Liver (tissue), 9 donors: ENCODE results near the gene TSGA10IP. TPM values are rescaled to one million over a fixed set of nuclear protein-coding genes. Genes with fewer than 3 reads are reported as not detected.

Experiments used
- DNase-seq: peaks from one replicate; pipeline ENCODE4 v3.0.0-alpha.2; 2017; ENCODE audit warnings: low spot score
- H3K27ac ChIP-seq, 2 donors: one replicate each; pipeline ENCODE4 v1.7.0; 2013; ENCODE audit warnings: inconsistent platforms in 2 of 2, low read length in 2 of 2, control low read depth in 1 of 2, low read depth in 1 of 2, mild to moderate bottlenecking in 1 of 2
- H3K27me3 ChIP-seq, 4 donors: one replicate each; pipeline versions ENCODE4 v1.6.1 to v1.7.0; 2013; ENCODE audit warnings: low read length in 3 of 4, inconsistent platforms in 1 of 4, mild to moderate bottlenecking in 1 of 4, moderate library complexity in 1 of 4; ENCODE audit not compliant: control insufficient read depth in 4 of 4, insufficient read depth in 4 of 4
- H3K36me3 ChIP-seq, 4 donors: one replicate each; pipeline versions ENCODE4 v1.6.1 to v1.7.0; 2013; ENCODE audit warnings: low read length in 3 of 4, mild to moderate bottlenecking in 3 of 4, low read depth in 1 of 4, moderate library complexity in 1 of 4; ENCODE audit not compliant: control insufficient read depth in 4 of 4, insufficient read depth in 3 of 4
- H3K4me1 ChIP-seq, 4 donors: one replicate each; pipeline versions ENCODE4 v1.6.1 to v1.7.0; 2013; ENCODE audit warnings: low read length in 3 of 4, mild to moderate bottlenecking in 3 of 4, moderate library complexity in 1 of 4; ENCODE audit not compliant: control insufficient read depth in 4 of 4, insufficient read depth in 4 of 4
- H3K4me3 ChIP-seq, 3 donors: one replicate each; pipeline versions ENCODE4 v1.6.1 to v1.7.0; 2013; ENCODE audit warnings: low read length in 3 of 3, control low read depth in 1 of 3, low read depth in 1 of 3, mild to moderate bottlenecking in 1 of 3
- H3K9ac ChIP-seq, 2 donors: one replicate each; pipeline ENCODE4 v1.7.0; 2013; ENCODE audit warnings: low read length in 2 of 2, mild to moderate bottlenecking in 2 of 2, moderate library complexity in 2 of 2, control low read depth in 1 of 2, low read depth in 1 of 2
- H3K9me3 ChIP-seq, 4 donors: one replicate each; pipeline versions ENCODE4 v1.6.1 to v1.7.0; 2013; ENCODE audit warnings: low read length in 3 of 4; ENCODE audit not compliant: control insufficient read depth in 4 of 4
- EGR1 ChIP-seq, 2 donors: IDR thresholded peaks; 2 replicates each; pipeline ENCODE4 v1.6.1; 2016 to 2018; ENCODE audit warnings: antibody characterized with exemption in 2 of 2, low read depth in 2 of 2
- FOXA1 ChIP-seq: IDR thresholded peaks from 2 replicates; pipeline ENCODE4 v1.6.1; 2016; ENCODE audit warnings: antibody characterized with exemption
- FOXA2 ChIP-seq: IDR thresholded peaks from 2 replicates; pipeline ENCODE4 v1.6.1; 2016; ENCODE audit warnings: antibody characterized with exemption
- GABPA ChIP-seq, 2 donors: IDR thresholded peaks in 1 of 2; conservative IDR thresholded peaks in 1 of 2; 2 replicates each; pipeline ENCODE4 v1.6.1; 2016; ENCODE audit warnings: antibody characterized with exemption in 2 of 2, mild to moderate bottlenecking in 1 of 2, moderate library complexity in 1 of 2
- HNF4G ChIP-seq: IDR thresholded peaks from 2 replicates; pipeline ENCODE4 v1.6.1; 2016; ENCODE audit warnings: antibody characterized with exemption
- NR2F2 ChIP-seq: IDR thresholded peaks from 2 replicates; pipeline ENCODE4 v1.6.1; 2016; ENCODE audit warnings: antibody characterized with exemption
- RAD21 ChIP-seq, 2 donors: IDR thresholded peaks; 2 replicates each; pipeline ENCODE4 v1.6.1; 2016; ENCODE audit warnings: antibody characterized with exemption in 2 of 2, mild to moderate bottlenecking in 2 of 2
- SP1 ChIP-seq: IDR thresholded peaks from 2 replicates; pipeline ENCODE4 v1.6.1; 2018; ENCODE audit warnings: antibody characterized with exemption, mild to moderate bottlenecking
- TAF1 ChIP-seq: conservative IDR thresholded peaks from 2 replicates; pipeline ENCODE4 v1.6.1; 2016; ENCODE audit warnings: antibody characterized with exemption, mild to moderate bottlenecking
- YY1 ChIP-seq: IDR thresholded peaks from 2 replicates; pipeline ENCODE4 v1.6.1; 2016; ENCODE audit warnings: antibody characterized with exemption, mild to moderate bottlenecking
- WGBS: extraction: QIAGEN DNeasy Blood & Tissue Kit; methylation state at CpG from one replicate; pipeline ENCODE4 v1.1.7; 2013; 5-methylcytosine and 5-hydroxymethylcytosine counted together
- polyA plus RNA-seq, 2 donors: library from polyadenylated mRNA; stranded (reverse) in 1 of 2; unstranded in 1 of 2; fragments of 200-250 nt in 1 of 2; fragments of >200 nt in 1 of 2; fragmentation: Nextera tagmentation in 1 of 2; extraction: Ambion mirVana in 1 of 2; gene quantifications; one replicate each; pipeline versions ENCODE4 v1.2.1 to v1.2.3, GENCODE V29; 2013 to 2015
- total RNA-seq, 2 donors: library from RNA; depleted of rRNA; stranded (reverse); fragments of >200 nt; gene quantifications; one replicate each; pipeline ENCODE4 v1.2.3, GENCODE V29; 2014
- TF ChIP-seq, protein P1 (sequence below): IDR thresholded peaks from 2 replicates; pipeline ENCODE4 v1.6.1; 2016; ENCODE audit warnings: antibody characterized with exemption
- TF ChIP-seq, protein P2 (sequence below): IDR thresholded peaks from 2 replicates; pipeline ENCODE4 v1.6.1; 2016; ENCODE audit warnings: antibody characterized with exemption
- TF ChIP-seq, protein P3 (sequence below): IDR thresholded peaks from 2 replicates; pipeline ENCODE4 v1.6.1; 2016; ENCODE audit warnings: antibody characterized with exemption, mild to moderate bottlenecking
- TF ChIP-seq, protein P4 (sequence below): IDR thresholded peaks from 2 replicates; pipeline ENCODE4 v1.6.1; 2016; ENCODE audit warnings: antibody characterized with exemption
- TF ChIP-seq, protein P5 (sequence below): fragments of 150-350 bp; IDR thresholded peaks from 2 replicates; pipeline ENCODE4 v1.5.1; 2017; ENCODE audit warnings: improper control_type of control experiment, low read depth, low read length; ENCODE audit not compliant: missing input control
- donor health status: healthy.
- donor health status: healthy.
- donor health status: healthy.
- donor health status: healthy.
- donor health status: healthy.

TSGA10IP gene
- total and polyA plus RNA-seq, 4 donors: 0.02 TPM; not detected in 3

DNA sequence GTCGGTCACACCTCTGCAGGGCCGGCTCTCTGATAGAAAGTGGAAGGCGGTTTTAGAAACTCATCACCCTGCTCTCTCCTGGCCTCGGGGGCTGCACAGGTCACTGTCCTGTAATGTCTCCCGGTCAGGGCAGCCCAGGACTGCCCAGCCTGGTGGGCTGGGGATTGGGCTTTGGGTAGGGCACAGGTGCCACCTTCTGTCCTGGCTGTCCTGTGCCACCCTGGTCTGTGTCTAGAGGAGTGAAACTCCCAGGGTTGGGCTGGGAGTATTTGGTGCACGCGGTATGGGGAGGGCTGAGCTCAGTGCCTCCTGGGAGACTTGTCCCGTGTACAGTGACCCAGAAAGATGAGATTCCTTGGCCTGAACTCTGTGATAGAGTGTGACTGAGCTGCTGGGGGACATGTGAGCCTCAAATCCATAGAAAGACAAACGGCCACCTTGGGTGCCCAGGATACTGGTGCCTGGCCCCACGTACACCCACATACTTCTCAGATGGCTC is 34.0 kb downstream of the TSGA10IP start:
- TF ChIP-seq FOXA1 (no peak), YY1 (no peak), NR2F2 (no peak), EGR1 (IDR thresholded peaks at IDR 0.05; ENCODE audit: low read depth in 2 of 2) (no peak), SP1 (no peak), TAF1 (no peak), GABPA (IDR thresholded peaks at IDR 0.05 in 1 of 2, conservative IDR thresholded peaks at IDR 0.05 in 1 of 2) (no peak)
- TF ChIP-seq, protein P1, sequence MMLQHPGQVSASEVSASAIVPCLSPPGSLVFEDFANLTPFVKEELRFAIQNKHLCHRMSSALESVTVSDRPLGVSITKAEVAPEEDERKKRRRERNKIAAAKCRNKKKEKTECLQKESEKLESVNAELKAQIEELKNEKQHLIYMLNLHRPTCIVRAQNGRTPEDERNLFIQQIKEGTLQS: no peak
- TF ChIP-seq, protein P2, sequence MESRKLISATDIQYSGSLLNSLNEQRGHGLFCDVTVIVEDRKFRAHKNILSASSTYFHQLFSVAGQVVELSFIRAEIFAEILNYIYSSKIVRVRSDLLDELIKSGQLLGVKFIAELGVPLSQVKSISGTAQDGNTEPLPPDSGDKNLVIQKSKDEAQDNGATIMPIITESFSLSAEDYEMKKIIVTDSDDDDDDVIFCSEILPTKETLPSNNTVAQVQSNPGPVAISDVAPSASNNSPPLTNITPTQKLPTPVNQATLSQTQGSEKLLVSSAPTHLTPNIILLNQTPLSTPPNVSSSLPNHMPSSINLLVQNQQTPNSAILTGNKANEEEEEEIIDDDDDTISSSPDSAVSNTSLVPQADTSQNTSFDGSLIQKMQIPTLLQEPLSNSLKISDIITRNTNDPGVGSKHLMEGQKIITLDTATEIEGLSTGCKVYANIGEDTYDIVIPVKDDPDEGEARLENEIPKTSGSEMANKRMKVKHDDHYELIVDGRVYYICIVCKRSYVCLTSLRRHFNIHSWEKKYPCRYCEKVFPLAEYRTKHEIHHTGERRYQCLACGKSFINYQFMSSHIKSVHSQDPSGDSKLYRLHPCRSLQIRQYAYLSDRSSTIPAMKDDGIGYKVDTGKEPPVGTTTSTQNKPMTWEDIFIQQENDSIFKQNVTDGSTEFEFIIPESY: no peak
- TF ChIP-seq, protein P3, sequence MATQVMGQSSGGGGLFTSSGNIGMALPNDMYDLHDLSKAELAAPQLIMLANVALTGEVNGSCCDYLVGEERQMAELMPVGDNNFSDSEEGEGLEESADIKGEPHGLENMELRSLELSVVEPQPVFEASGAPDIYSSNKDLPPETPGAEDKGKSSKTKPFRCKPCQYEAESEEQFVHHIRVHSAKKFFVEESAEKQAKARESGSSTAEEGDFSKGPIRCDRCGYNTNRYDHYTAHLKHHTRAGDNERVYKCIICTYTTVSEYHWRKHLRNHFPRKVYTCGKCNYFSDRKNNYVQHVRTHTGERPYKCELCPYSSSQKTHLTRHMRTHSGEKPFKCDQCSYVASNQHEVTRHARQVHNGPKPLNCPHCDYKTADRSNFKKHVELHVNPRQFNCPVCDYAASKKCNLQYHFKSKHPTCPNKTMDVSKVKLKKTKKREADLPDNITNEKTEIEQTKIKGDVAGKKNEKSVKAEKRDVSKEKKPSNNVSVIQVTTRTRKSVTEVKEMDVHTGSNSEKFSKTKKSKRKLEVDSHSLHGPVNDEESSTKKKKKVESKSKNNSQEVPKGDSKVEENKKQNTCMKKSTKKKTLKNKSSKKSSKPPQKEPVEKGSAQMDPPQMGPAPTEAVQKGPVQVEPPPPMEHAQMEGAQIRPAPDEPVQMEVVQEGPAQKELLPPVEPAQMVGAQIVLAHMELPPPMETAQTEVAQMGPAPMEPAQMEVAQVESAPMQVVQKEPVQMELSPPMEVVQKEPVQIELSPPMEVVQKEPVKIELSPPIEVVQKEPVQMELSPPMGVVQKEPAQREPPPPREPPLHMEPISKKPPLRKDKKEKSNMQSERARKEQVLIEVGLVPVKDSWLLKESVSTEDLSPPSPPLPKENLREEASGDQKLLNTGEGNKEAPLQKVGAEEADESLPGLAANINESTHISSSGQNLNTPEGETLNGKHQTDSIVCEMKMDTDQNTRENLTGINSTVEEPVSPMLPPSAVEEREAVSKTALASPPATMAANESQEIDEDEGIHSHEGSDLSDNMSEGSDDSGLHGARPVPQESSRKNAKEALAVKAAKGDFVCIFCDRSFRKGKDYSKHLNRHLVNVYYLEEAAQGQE: no peak
- TF ChIP-seq, protein P4, sequence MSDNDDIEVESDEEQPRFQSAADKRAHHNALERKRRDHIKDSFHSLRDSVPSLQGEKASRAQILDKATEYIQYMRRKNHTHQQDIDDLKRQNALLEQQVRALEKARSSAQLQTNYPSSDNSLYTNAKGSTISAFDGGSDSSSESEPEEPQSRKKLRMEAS: no peak
- TF ChIP-seq, protein P5, sequence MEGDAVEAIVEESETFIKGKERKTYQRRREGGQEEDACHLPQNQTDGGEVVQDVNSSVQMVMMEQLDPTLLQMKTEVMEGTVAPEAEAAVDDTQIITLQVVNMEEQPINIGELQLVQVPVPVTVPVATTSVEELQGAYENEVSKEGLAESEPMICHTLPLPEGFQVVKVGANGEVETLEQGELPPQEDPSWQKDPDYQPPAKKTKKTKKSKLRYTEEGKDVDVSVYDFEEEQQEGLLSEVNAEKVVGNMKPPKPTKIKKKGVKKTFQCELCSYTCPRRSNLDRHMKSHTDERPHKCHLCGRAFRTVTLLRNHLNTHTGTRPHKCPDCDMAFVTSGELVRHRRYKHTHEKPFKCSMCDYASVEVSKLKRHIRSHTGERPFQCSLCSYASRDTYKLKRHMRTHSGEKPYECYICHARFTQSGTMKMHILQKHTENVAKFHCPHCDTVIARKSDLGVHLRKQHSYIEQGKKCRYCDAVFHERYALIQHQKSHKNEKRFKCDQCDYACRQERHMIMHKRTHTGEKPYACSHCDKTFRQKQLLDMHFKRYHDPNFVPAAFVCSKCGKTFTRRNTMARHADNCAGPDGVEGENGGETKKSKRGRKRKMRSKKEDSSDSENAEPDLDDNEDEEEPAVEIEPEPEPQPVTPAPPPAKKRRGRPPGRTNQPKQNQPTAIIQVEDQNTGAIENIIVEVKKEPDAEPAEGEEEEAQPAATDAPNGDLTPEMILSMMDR: no peak
- no peak overlapping the region for H3K27ac ChIP-seq
- H3K4me1 ChIP-seq: no peaks in the 10 kb centered on the region
- no peaks in the 10 kb centered on the region for H3K27me3 ChIP-seq
- no peaks in the 10 kb centered on the region for H3K9me3 ChIP-seq
- DNase-seq: no peak
- WGBS: 91% methylated on average over 10 of the region's 10 CpGs
- H3K4me3 ChIP-seq: no peak overlapping the region
- peaks cover 13 to 37% (median 25%) of the 10 kb centered on the region in 4 donors for H3K36me3 ChIP-seq
- H3K9ac ChIP-seq: no peak overlapping the region

DNA sequence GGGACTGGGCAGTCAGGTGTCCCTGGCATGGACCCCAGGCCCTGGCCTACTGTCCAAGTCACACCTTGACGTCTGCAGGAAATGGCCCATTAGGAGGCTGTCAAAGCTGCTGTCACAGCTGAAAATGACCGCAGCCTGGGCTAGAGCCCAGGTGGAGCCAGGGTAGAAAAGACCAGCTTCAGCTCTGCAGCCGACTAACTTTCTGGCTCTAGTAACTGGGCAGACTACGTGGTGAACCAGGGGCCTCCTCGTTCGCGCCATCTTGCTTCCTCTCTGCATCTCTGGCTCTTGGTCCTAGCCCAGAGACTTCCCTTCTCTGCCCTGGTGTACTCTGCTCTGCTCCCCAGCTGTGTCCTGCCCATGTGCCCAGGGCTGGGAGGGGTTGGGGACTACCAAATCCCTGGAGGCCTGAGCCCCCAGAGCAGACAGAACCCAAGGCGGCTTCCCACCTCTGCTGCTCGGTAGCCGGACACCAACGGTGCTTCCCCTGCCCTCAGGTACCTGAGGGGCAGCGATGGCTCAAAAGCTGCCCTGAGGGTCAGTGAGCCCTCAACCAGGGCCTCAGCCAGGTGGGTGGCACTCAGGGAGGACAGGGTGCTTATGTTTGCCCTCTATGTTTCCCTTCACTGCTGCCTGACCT is 35.9 kb downstream of the TSGA10IP start:
- 86% methylated on average over 12 of the region's 12 CpGs for WGBS
- Histone ChIP-seq H3K4me3 (no peak overlapping the region), H3K27ac (no peak overlapping the region), H3K9ac (no peak overlapping the region), H3K9me3 (no peaks in the 10 kb centered on the region), H3K4me1 (no peaks in the 10 kb centered on the region), H3K27me3 (no peaks in the 10 kb centered on the region), H3K36me3 (peaks cover 13 to 33% (median 22%) of the 10 kb centered on the region in 4 donors)
- DNase-seq: no peak
- TF ChIP-seq, protein P3: no peak
- TF ChIP-seq, protein P1: no peak
- no peak for TF ChIP-seq TAF1
- no peak for TF ChIP-seq FOXA2
- no peak for TF ChIP-seq EGR1 (IDR thresholded peaks at IDR 0.05; ENCODE audit: low read depth in 2 of 2)
- TF ChIP-seq, protein P5: no peak
- TF ChIP-seq SP1: no peak
- TF ChIP-seq FOXA1: no peak
- TF ChIP-seq HNF4G: no peak
- TF ChIP-seq GABPA (IDR thresholded peaks at IDR 0.05 in 1 of 2, conservative IDR thresholded peaks at IDR 0.05 in 1 of 2): no peak
- TF ChIP-seq NR2F2: no peak
- no peak for TF ChIP-seq RAD21 (IDR thresholded peaks at IDR 0.05)
